SJSA1 (cell line): ENCODE data around the gene ESYT3. TPM values are rescaled to one million over a fixed set of nuclear protein-coding genes. Genes with fewer than 3 reads are reported as not detected.
A peak's percentile ranks its signal among the peaks of the same experiment; 100 is the strongest.

Experiments used
- DNase-seq, 2 experiments: peaks; one replicate each; pipeline ENCODE4 v3.0.0-alpha.2; 2015 to 2020; ENCODE audit warnings: low spot score in 2 of 2, low read depth in 1 of 2
- H3K27ac ChIP-seq: fragments of 250-450 bp; sonication (Bioruptor Pico); 2 replicates; pipeline ENCODE4 v1.5.1; 2020; ENCODE audit warnings: mild to moderate bottlenecking, moderate library complexity
- H3K27me3 ChIP-seq: fragments of 250-450 bp; sonication (Bioruptor Pico); replicated peaks from 2 replicates; pipeline ENCODE4 v1.5.1; 2020; ENCODE audit warnings: mild to moderate bottlenecking, moderate library complexity
- H3K36me3 ChIP-seq: fragments of 250-450 bp; sonication (Bioruptor Pico); 2 replicates; pipeline ENCODE4 v1.5.1; 2020; ENCODE audit warnings: mild to moderate bottlenecking
- H3K4me1 ChIP-seq: fragments of 250-450 bp; sonication (Bioruptor Pico); replicated peaks from 2 replicates; pipeline ENCODE4 v1.6.1; 2021; ENCODE audit warnings: mild to moderate bottlenecking
- H3K4me3 ChIP-seq: fragments of 250-450 bp; sonication (Bioruptor Pico); 2 replicates; pipeline ENCODE4 v1.5.1; 2020; ENCODE audit warnings: mild to moderate bottlenecking
- H3K9me3 ChIP-seq: fragments of 250-450 bp; sonication (Bioruptor Pico); replicated peaks from 2 replicates; pipeline ENCODE4 v1.5.1; 2020; ENCODE audit warnings: mild to moderate bottlenecking
- total RNA-seq: library from RNA; depleted of rRNA; stranded (reverse); fragments of >200 nt; shearing (Covaris generic); gene quantifications from 2 replicates; pipeline ENCODE4 v1.2.3, GENCODE V29; 2014

Gene ESYT3
- total RNA-seq, 1 experiment from 2014 or later, result 0.76 TPM

DNA sequence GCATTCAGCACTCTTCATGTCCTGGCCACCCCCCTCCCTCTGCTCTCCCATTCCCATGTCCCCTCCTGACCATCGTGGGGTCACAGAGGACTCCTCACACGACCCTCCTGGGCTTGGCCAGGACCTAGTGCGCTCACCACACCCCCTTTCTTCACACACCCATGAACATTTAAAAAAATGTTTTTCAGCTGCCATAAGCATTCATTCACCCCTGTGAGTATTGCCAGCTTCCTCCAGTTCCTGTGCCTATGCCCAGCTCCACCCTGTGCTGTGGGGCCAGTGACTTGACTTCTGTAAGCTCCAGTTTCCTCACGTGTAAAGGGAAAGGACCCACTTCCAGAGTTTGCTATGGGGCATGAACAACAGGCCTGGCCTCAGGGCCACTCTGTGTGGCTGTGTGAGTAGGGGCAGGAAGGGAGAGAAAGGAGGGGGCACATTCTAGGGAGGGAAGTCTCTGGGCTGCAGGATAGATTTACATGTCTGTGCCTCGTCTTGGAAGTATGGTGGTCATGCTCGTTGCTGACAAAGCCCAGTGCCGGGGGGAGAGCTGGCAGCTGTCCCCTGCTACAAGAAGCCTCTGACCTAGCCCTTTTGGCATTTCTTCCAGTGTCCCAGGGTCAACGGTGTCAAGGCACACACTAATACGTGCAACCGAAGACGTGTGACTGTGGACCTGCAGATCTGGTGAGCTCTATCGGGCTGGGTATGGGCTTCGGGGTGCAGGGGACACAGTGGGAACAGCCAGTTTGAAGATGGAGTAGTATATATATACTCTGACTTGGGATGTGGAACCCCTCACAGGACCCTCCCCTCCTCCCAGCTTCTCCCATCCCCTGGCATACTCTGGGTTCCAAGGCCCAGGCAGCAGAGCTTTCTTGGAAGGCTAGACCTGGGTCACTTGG, 22.8 kb downstream of the ESYT3 start:
- DNase-seq, result no peak
- H3K27me3 ChIP-seq, result no peaks in the 10 kb centered on the region
- no peaks in the 10 kb centered on the region for H3K36me3 ChIP-seq
- H3K4me1 ChIP-seq, result no peaks in the 10 kb centered on the region
- no peaks in the 10 kb centered on the region for H3K9me3 ChIP-seq
- H3K27ac ChIP-seq, result no peak overlapping the region
- no peak overlapping the region for H3K4me3 ChIP-seq

DNA sequence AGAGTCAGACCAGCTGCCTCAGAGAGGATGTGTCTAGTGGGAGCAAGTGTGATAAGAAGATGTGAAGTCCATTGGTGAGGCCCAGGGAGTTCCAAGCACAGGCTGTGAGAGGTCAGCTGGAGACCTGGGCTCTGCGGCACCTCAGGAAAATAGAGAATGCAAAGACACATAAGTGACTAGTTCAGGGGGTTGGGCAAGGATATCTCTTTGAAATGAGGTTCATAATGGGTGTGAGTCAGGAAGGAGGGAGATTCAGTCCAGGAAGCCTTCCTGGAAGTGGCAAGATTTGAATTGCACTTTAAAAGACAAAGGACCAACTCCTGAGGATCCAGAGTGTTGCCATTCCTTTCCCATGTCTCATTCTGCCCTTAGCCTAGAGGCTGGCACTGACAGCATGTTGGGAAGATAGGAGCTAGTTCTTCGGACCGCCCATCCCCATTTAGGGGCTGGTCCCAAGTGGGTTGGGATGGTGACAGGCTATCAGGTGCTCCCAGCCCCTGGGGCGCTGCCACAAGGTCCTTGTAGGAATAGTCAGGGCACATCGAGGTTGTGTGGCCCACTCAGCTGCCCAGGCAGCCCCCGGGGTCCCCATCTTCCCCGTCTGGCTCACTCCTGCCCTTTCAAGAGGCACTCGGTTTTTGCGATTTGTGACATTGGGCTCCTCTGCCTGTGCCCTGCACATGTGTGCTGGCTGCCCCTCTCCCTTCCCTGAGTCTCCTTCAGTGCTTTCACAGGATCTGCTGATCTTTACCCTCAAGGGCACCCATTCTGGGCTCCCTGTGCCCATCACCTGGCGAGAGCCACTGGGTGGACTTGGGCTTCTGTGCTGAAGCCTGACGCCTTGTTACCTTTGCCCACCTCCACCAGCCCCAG, 23.7 kb downstream of the ESYT3 start:
- DNase-seq, result no peak
- Histone ChIP-seq H3K27me3 (no peaks in the 10 kb centered on the region), H3K27ac (no peak overlapping the region), H3K36me3 (no peaks in the 10 kb centered on the region), H3K4me3 (no peak overlapping the region), H3K4me1 (no peaks in the 10 kb centered on the region), H3K9me3 (no peaks in the 10 kb centered on the region)

DNA sequence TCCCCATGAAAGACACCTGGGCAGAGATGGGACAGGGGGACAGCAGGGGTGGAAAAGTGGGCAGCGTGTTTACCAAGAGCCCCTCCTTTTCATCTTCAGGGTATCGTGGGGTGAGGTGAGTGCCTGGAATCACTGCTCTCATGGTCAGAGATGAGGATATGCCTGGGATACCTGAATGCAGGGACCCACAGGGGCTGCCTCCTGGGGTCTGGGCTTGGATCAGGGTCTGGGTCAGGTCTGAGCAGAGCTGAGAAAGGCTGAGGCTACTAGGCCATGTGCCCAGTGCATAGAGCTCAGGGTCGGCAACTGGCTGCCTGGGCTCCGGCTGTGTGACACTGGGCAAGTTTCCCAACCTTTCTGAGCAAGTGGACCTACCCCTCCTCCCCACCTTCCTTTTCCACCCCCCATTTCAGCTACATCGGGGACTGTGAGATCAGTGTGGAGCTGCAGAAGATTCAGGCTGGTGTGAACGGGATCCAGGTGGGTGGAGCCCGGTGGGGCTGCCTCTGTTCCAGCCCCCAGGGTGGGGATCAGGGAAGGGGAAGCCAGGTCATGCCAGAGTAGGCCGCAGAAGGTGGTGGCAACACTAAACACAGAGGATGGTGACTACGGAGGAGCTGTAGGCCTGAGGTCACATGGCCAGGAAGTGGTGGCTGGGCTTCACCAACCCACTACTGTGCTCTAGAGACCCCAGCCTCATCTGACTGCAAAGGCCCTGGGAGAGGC, 24.5 kb downstream of the ESYT3 start:
- Histone ChIP-seq H3K4me1 (no peaks in the 10 kb centered on the region), H3K27me3 (no peaks in the 10 kb centered on the region), H3K4me3 (no peak overlapping the region), H3K36me3 (no peaks in the 10 kb centered on the region), H3K9me3 (no peaks in the 10 kb centered on the region), H3K27ac (no peak overlapping the region)
- DNase-seq, result no peak

DNA sequence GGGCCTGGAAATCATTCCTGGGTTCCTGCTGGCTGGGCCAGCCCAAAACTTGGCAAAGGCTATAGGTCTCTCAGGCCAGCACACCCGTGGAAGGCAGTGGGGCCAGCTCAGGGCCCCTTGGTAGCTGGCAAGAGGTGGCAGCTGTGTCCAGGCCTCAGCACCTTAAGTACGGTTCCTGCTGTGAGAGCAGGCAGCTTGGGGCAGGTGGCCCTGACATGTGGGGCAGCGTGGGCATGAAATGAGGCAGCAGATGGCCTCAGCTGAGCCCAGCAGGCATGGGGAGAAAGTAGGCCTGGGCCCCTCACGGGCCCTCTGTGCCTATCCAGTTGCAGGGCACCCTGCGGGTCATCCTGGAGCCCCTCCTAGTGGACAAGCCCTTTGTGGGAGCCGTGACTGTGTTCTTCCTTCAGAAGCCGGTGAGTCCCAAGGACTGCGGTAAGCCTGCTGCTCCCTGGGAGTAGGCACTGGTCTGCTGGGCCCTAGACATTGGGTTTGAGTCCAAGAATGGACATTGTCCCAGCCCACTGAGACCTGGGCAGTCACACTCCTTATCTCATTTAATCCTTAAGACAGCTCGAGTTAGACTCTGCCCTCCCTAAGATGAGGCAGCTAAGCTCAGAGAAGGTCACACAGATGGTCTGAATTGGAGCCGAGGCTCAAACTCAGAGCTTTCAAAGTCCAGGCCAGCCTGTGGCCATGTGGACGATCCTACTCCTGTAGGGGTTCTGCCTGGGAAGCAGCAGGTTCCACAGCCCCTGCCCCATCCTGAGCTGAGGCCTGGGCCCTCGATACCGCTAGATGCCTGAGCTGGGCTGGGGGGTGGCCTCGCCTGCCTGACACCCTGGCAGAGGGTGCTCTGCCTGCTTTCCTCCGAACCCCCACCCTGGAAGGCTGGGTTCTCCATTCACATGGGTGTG, 25.5 kb downstream of the ESYT3 start:
- H3K9me3 ChIP-seq, result no peaks in the 10 kb centered on the region
- H3K27ac ChIP-seq, result no peak overlapping the region
- no peak overlapping the region for H3K4me3 ChIP-seq
- H3K27me3 ChIP-seq, result no peaks in the 10 kb centered on the region
- DNase-seq, result no peak
- H3K4me1 ChIP-seq, result no peaks in the 10 kb centered on the region
- no peaks in the 10 kb centered on the region for H3K36me3 ChIP-seq

DNA sequence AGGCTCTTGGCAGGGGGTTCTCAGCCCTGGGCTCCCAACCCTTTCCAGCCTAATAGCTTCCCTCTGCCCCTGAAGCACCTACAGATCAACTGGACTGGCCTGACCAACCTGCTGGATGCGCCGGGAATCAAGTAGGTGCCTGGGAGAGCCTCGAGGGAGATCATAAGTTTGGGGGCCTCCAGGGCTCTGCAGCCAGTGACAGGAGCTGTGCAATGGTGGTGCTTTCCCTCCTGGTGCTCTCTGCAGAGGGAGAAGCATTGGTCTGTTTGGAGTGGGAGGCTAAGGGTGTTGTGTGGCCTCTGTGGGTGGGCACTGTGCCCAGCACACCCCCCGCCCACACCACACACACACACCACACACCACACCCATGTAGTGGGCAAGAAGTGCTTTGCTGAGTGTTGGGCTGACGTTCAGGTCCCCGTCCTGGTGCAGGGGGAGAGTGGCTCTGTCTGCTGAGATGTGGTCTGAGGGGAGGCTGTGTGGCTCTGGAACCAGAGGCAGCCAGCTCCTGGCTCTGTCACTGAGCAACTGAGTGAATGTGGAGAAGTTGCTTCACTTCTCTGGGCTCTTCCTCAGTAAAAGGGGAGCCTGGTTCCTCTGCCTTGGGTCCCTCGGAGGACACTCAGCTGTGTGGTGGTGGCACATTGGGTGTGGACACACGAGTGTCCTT, 26.3 kb downstream of the ESYT3 start:
- Histone ChIP-seq H3K4me3 (no peak overlapping the region), H3K27me3 (no peaks in the 10 kb centered on the region), H3K4me1 (no peaks in the 10 kb centered on the region), H3K9me3 (no peaks in the 10 kb centered on the region), H3K36me3 (no peaks in the 10 kb centered on the region), H3K27ac (no peak overlapping the region)
- DNase-seq, result no peak

DNA sequence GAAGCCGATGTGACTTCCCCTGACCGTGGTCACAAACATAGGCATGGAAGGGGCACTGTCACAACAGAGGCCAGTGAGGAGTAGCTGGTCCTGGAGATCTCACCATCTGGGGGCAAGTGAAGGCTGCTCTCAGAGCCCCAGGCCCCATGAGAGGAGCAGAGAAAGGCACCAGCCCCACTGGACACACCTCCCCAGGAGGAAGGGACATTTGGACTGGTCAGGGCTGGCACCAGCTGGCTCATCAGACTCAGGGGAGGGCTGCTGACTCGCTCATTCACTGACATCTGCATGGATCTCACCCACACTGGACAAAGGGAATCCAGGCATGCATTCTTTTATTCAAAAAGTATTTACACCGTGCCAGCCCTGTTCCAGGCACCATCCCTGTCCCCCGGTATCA, 26.8 kb downstream of the ESYT3 start:
- Histone ChIP-seq H3K36me3 (no peaks in the 10 kb centered on the region), H3K4me3 (no peak overlapping the region), H3K27me3 (no peaks in the 10 kb centered on the region), H3K4me1 (no peaks in the 10 kb centered on the region), H3K27ac (no peak overlapping the region), H3K9me3 (no peaks in the 10 kb centered on the region)
- peak in 1 of 2 experiments; percentile 11 for DNase-seq

DNA sequence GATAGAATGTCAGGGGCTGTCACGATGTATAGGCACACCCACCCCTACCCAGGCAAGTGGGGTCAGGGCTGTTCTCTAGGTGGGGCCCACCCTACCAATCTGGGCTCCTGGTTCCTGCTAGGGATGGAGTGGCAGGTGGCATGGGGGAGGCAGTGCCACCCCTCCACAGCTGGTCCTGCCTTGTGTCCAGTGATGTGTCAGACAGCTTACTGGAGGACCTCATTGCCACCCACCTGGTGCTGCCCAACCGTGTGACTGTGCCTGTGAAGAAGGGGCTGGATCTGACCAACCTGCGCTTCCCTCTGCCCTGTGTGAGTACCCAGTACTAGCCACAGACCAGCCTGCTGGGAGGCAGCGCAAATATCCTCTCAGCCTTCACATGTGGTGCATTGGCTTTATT, 27.5 kb downstream of the ESYT3 start:
- Histone ChIP-seq H3K27ac (no peak overlapping the region), H3K36me3 (no peaks in the 10 kb centered on the region), H3K27me3 (no peaks in the 10 kb centered on the region), H3K9me3 (no peaks in the 10 kb centered on the region), H3K4me3 (no peak overlapping the region), H3K4me1 (no peaks in the 10 kb centered on the region)
- DNase-seq, result no peak

DNA sequence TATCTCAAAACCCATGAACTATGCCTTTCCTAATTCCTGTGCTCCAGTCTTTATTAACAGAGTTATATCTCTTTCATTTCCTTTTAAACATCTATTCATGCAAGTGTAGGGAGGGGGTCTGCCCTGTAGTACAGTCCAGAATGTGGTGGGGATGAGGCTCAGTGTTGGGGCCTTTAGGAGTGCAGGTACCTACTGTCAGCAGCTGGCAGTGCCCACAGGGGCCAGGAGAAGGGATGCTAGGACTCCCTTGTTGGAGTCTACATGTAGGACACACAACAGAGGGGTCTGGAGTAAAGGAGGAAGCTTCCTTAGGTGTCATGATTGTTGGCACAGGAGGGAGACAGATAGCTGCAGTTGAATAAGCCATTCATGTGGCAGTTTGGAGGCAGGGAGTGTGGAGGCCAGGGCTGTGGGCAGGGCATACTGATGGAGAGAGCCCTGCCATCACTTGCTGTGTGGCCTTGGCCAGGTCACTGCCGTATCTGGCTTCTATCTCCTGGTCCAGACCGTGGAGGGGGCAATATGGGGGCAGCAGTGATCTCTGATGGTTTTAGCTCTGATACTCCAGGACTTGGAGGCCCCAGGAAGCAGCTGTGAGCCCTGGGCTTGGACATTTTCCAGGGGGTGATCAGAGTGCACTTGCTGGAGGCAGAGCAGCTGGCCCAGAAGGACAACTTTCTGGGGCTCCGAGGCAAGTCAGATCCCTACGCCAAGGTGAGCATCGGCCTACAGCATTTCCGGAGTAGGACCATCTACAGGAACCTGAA, 29.5 kb downstream of the ESYT3 start:
- Histone ChIP-seq H3K4me1 (no peaks in the 10 kb centered on the region), H3K27ac (no peak overlapping the region), H3K27me3 (no peaks in the 10 kb centered on the region), H3K9me3 (no peaks in the 10 kb centered on the region), H3K36me3 (no peaks in the 10 kb centered on the region), H3K4me3 (no peak overlapping the region)
- DNase-seq, result no peak

DNA sequence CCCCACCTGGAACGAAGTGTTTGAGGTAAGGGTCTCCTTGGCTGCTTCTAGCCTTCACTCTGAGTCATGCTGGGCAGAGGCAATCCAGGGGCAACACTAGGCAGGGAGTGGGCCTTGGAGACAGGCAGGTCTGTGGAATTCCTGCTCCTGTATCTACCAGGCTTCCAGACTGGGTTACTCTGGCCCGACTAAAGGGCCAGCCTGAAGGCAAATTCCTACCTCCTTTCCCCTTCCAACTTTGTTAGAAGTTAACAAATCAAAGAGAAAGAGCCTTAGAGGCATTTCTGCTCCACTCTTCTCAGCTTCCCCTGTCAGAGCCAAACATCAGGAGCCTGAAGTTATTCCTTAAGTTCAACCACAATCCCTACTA, 30.1 kb downstream of the ESYT3 start:
- no peak overlapping the region for H3K27ac ChIP-seq
- no peaks in the 10 kb centered on the region for H3K9me3 ChIP-seq
- H3K4me1 ChIP-seq, result no peaks in the 10 kb centered on the region
- H3K27me3 ChIP-seq, result no peaks in the 10 kb centered on the region
- H3K4me3 ChIP-seq, result no peak overlapping the region
- H3K36me3 ChIP-seq, result no peaks in the 10 kb centered on the region
- DNase-seq, result no peak

DNA sequence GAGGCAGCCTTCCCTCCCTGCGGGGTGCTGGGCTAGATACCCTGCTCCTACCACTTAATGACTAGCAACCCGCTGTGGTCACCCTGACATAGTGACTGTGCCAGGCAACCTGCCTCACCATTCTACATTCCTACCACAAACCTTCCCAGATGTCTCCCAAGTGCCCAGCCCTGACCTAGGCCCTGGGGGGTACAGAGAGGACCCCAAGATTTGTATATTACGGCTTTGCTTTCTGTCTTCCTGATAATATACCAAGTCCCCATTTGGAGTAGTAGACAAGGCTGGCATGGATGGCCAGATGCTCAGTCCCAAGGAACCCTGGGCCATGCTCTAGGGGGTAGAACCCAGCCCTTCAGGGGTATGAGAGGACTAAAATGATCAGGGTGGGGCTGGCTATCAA, 31.0 kb downstream of the ESYT3 start:
- no peak overlapping the region for H3K27ac ChIP-seq
- no peaks in the 10 kb centered on the region for H3K27me3 ChIP-seq
- no peaks in the 10 kb centered on the region for H3K4me1 ChIP-seq
- H3K36me3 ChIP-seq, result no peaks in the 10 kb centered on the region
- no peaks in the 10 kb centered on the region for H3K9me3 ChIP-seq
- no peak overlapping the region for H3K4me3 ChIP-seq
- no peak for DNase-seq

DNA sequence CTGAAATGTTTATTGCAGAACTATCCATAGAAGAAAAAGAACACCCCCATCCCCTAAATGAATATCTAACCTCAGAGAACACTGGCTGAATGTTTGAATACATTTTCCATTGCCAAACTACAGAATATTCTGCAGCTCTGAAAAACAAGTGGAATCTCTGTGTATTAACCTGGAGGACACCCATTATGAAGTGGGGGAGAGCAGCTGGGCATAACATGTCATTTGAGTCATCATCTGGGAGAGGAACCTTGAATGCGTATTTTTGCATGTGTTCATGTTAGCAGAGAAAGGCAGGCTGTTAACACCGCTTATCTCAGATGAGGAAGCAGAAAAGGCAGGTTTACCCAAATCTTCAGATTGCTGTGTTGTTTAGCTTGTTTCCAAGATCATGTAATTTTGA, 31.5 kb downstream of the ESYT3 start:
- DNase-seq, result no peak
- Histone ChIP-seq H3K36me3 (no peaks in the 10 kb centered on the region), H3K27me3 (no peaks in the 10 kb centered on the region), H3K9me3 (no peaks in the 10 kb centered on the region), H3K27ac (no peak overlapping the region), H3K4me3 (no peak overlapping the region), H3K4me1 (no peaks in the 10 kb centered on the region)

DNA sequence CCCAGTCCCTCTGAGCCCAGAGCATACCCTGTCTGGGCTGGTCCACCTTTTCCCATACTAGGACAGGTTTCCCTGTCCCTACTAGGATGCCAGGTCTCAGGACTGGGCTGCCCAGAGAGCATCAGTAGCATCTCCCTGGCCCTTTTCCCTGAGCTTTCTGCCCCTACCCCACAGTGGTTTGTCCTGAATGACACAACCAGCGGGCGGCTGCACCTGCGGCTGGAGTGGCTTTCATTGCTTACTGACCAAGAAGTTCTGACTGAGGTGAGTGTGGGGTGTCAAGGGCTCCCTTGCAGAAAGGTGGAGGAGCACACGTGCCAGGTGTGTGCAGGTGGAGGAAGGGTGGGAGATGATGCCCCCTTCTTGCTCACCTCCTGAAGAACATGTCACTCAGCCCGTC, 33.5 kb downstream of the ESYT3 start:
- no peaks in the 10 kb centered on the region for H3K27me3 ChIP-seq

More for the DNA sequence above, 33.5 kb downstream of the ESYT3 start:
- H3K4me1 ChIP-seq, result no peaks in the 10 kb centered on the region
- H3K4me3 ChIP-seq, result no peak overlapping the region
- H3K27ac ChIP-seq, result no peak overlapping the region
- H3K9me3 ChIP-seq, result no peaks in the 10 kb centered on the region
- DNase-seq, result no peak
- no peaks in the 10 kb centered on the region for H3K36me3 ChIP-seq
